Keratinocyte (primary cell): ENCODE results near the gene DEPP1. TPM values are rescaled to one million over a fixed set of nuclear protein-coding genes. Genes with fewer than 3 reads are reported as not detected.

ENCODE experiments used
- DNase-seq: peaks from one replicate; pipeline ENCODE4 v3.0.0-alpha.2; 2011; ENCODE audit warnings: low read depth, missing footprints, low spot score
- FAIRE-seq: peaks from 2 replicates; lab custom pipeline; 2011; peaks lifted over from hg19 to GRCh38; lab: Jason Lieb, UNC
- H2AFZ ChIP-seq: 2 replicates; pipeline ENCODE4 v1.6.0; 2012; ENCODE audit warnings: low read length, control low read depth, inconsistent platforms; ENCODE audit not compliant: control insufficient read depth
- H3K27ac ChIP-seq: 2 replicates; pipeline ENCODE4 v1.5.1; 2011; ENCODE audit warnings: low read length; ENCODE audit not compliant: control insufficient read depth, insufficient read depth
- H3K27me3 ChIP-seq: 3 replicates; pipeline ENCODE4 v1.6.0; 2011; ENCODE audit warnings: low read length; ENCODE audit not compliant: control insufficient read depth, insufficient read depth; ENCODE audit errors: extremely low read depth
- H3K36me3 ChIP-seq, 2 experiments: 2 replicates in 1 of 2; 3 replicates in 1 of 2; pipeline ENCODE4 v1.5.1; 2011; ENCODE audit warnings: low read length in 2 of 2, mild to moderate bottlenecking in 1 of 2; ENCODE audit not compliant: control insufficient read depth in 2 of 2, insufficient read depth in 2 of 2; ENCODE audit errors: extremely low read depth in 1 of 2
- H3K4me1 ChIP-seq: 3 replicates; pipeline ENCODE4 v1.5.1; 2011; ENCODE audit warnings: low read length; ENCODE audit not compliant: control insufficient read depth, insufficient read depth; ENCODE audit errors: extremely low read depth
- H3K4me2 ChIP-seq: 3 replicates; pipeline ENCODE4 v1.6.0; 2011; ENCODE audit warnings: low read depth, low read length; ENCODE audit not compliant: control insufficient read depth, insufficient read depth; ENCODE audit errors: extremely low read depth
- H3K4me3 ChIP-seq, 3 experiments: fragments of 200-600 bp in 1 of 3; sonication (generic) in 1 of 3; 2 replicates in 2 of 3; 3 replicates in 1 of 3; pipeline ENCODE4 v1.5.1; 2011 to 2016; ENCODE audit warnings: low read length in 3 of 3, mild to moderate bottlenecking in 3 of 3, control low read depth in 2 of 3, inconsistent platforms in 1 of 3, low read depth in 1 of 3, mixed read lengths in 1 of 3, mixed run types in 1 of 3, moderate library complexity in 1 of 3; ENCODE audit not compliant: control insufficient read depth in 2 of 3, insufficient read depth in 2 of 3; ENCODE audit errors: extremely low read depth in 1 of 3
- H3K79me2 ChIP-seq: 2 replicates; pipeline ENCODE4 v1.6.0; 2012; ENCODE audit warnings: low read length; ENCODE audit not compliant: control insufficient read depth, insufficient read depth
- H3K9ac ChIP-seq: 3 replicates; pipeline ENCODE4 v1.6.0; 2011; ENCODE audit warnings: low read length; ENCODE audit not compliant: control insufficient read depth, insufficient read depth; ENCODE audit errors: extremely low read depth
- H3K9me1 ChIP-seq: 3 replicates; pipeline ENCODE4 v1.6.0; 2011; ENCODE audit warnings: low read length; ENCODE audit not compliant: control insufficient read depth, insufficient read depth; ENCODE audit errors: extremely low read depth
- H3K9me3 ChIP-seq: 2 replicates; pipeline ENCODE4 v1.5.1; 2012; ENCODE audit warnings: low read depth, low read length; ENCODE audit not compliant: control insufficient read depth
- H4K20me1 ChIP-seq: 3 replicates; pipeline ENCODE4 v1.6.0; 2011; ENCODE audit warnings: low read length; ENCODE audit not compliant: control insufficient read depth, insufficient read depth; ENCODE audit errors: extremely low read depth
- EZH2 ChIP-seq: IDR thresholded peaks from one replicate; pipeline ENCODE4 v1.6.1; 2012; ENCODE audit warnings: inconsistent platforms, mild to moderate bottlenecking, low read length, moderate library complexity
- dilution Hi-C: fragments of 300-500 bp; cut with MboI; formaldehyde crosslinking; loops from one replicate; pipeline ENCODE4 v1.7.0; 2020; ENCODE audit warnings: low sequenced_read_pairs; ENCODE audit not compliant: extremely low pct_ligation_motif_present
- polyA plus RNA-seq, 5 experiments: library from polyadenylated mRNA; depleted of rRNA in 3 of 5; stranded (reverse) in 3 of 5; stranded (forward) in 1 of 5; unstranded in 1 of 5; fragments of >200 nt; gene quantifications; 1 replicate in 1 of 5; 2 replicates in 3 of 5; 3 replicates in 1 of 5; pipeline versions ENCODE4 v1.2.1 to v1.2.3, GENCODE V29; 2011 to 2012; ENCODE audit warnings: missing spikeins in 2 of 5, low read depth in 1 of 5, low replicate concordance in 1 of 5
- TF ChIP-seq, protein P1 (sequence below), 3 experiments: IDR thresholded peaks in 1 of 3; conservative IDR thresholded peaks in 1 of 3; optimal IDR thresholded peaks in 1 of 3; 2 replicates in 2 of 3; 3 replicates in 1 of 3; pipeline versions ENCODE3 to v1.5.1; 2011; ENCODE audit warnings: low read length in 3 of 3, mild to moderate bottlenecking in 3 of 3, moderate library complexity in 2 of 3, control low read depth in 1 of 3, inconsistent platforms in 1 of 3; ENCODE audit not compliant: insufficient read depth in 2 of 3; ENCODE audit errors: extremely low read depth in 1 of 3

Gene DEPP1
- polyA plus RNA-seq, 1 donor (not counting 4 experiments of a cell fraction or from before 2014, with no cell fraction given) = 1.2 TPM

DNA sequence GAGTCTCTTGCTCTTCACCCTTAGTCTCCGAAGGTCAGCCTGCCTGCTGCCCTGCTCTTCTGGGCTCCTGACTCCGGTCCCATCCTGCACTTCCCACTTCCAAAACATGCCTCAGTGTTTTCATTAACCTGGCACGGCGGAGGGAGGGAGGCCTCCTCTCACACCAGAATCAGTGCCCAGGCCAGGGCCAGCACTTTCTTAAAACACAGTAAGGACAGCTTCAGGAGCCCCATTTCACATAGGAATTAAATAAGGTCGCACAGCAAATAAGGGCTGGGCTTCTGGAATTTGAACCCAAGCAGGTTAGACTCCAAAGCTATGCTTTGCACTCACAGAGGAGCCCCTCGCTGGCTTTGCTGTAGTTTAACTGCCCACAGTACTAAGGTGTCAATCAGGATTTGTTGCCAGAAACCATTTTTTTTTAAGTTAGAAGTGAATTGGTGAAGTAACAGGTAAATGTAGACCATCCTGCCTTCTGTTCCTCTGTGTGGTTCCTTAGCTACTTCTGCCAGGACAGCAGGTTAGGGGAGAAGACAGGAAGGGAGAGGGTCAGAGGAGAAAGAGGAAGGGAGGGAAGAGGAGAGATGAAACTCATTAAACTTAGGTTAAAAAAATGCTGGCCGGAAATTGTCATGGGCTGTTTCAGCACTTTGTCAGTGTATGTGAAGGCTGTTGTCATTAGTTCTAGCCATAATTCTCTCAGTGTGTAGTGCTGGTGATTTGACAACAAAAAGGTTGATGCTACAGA lies 18.0 kb downstream of the DEPP1 start:
- H3K4me3 ChIP-seq = no peak overlapping the region
- H3K9me3 ChIP-seq = no peaks in the 10 kb centered on the region
- FAIRE-seq (no peak), DNase-seq (no peak)
- dilution Hi-C loops = no loop called here
- no peaks in the 10 kb centered on the region for H3K79me2 ChIP-seq
- H3K9ac ChIP-seq = no peak overlapping the region
- peaks cover 0 to 2% of the 10 kb centered on the region in 2 experiments for H3K36me3 ChIP-seq
- peaks cover 14% of the 10 kb centered on the region for H3K4me1 ChIP-seq
- no peaks in the 10 kb centered on the region for H3K27me3 ChIP-seq
- H2AFZ ChIP-seq = no peak overlapping the region
- H3K27ac ChIP-seq = no peak overlapping the region
- TF ChIP-seq, protein P1, sequence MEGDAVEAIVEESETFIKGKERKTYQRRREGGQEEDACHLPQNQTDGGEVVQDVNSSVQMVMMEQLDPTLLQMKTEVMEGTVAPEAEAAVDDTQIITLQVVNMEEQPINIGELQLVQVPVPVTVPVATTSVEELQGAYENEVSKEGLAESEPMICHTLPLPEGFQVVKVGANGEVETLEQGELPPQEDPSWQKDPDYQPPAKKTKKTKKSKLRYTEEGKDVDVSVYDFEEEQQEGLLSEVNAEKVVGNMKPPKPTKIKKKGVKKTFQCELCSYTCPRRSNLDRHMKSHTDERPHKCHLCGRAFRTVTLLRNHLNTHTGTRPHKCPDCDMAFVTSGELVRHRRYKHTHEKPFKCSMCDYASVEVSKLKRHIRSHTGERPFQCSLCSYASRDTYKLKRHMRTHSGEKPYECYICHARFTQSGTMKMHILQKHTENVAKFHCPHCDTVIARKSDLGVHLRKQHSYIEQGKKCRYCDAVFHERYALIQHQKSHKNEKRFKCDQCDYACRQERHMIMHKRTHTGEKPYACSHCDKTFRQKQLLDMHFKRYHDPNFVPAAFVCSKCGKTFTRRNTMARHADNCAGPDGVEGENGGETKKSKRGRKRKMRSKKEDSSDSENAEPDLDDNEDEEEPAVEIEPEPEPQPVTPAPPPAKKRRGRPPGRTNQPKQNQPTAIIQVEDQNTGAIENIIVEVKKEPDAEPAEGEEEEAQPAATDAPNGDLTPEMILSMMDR (optimal IDR thresholded peaks at IDR 0.05 in 1 of 3, IDR thresholded peaks at IDR 0.05 in 1 of 3, conservative IDR thresholded peaks at IDR 0.05 in 1 of 3; ENCODE audit: extremely low read depth in 1 of 3, insufficient read depth in 2 of 3, low read length in 3 of 3) = no peak
- TF ChIP-seq EZH2 = no peak
- no peaks in the 10 kb centered on the region for H4K20me1 ChIP-seq
- H3K9me1 ChIP-seq = no peaks in the 10 kb centered on the region
- H3K4me2 ChIP-seq = no peak overlapping the region

DNA sequence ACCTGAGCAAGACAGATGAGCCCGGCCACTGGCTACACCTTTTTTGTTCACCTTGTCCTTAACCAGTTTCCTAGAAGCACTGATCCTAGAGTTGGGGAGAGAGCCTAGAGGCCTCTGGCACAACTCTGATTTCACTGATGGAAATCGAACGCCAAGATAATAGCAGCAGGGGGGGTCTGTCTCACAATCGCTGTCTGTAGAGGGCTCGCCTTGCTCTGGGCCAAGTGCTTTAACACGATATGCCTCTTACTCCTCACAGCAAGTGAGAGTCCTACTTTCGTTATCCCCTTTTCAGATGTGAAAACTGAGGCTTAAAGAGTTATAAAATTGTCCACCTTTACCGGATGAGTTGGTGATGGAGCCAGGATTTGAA lies 18.5 kb downstream of the DEPP1 start:
- no peak for DNase-seq
- Histone ChIP-seq H2AFZ (no peak overlapping the region), H3K9me1 (no peaks in the 10 kb centered on the region), H4K20me1 (no peaks in the 10 kb centered on the region), H3K4me3 (peak overlapping the region in 1 of 3 experiments; percentile 30), H3K27ac (no peak overlapping the region), H3K4me1 (peaks cover 14% of the 10 kb centered on the region), H3K9me3 (no peaks in the 10 kb centered on the region), H3K79me2 (no peaks in the 10 kb centered on the region), H3K9ac (no peak overlapping the region), H3K4me2 (peak overlapping the region; percentile 57), H3K36me3 (peaks cover 0 to 2% of the 10 kb centered on the region in 2 experiments), H3K27me3 (no peaks in the 10 kb centered on the region)
- dilution Hi-C loops = no loop called here
- TF ChIP-seq, protein P1 (optimal IDR thresholded peaks at IDR 0.05 in 1 of 3, IDR thresholded peaks at IDR 0.05 in 1 of 3, conservative IDR thresholded peaks at IDR 0.05 in 1 of 3; ENCODE audit: extremely low read depth in 1 of 3, insufficient read depth in 2 of 3, low read length in 3 of 3) = no peak
- FAIRE-seq = no peak
